Memory B cell (primary cell): ENCODE measurements around the gene GRM3.
"Not testable (repeated sequence)": the region's sequence is repeated elsewhere in the genome, so short reads cannot be mapped to it uniquely, and the experiment has no call there.

Experiments
- ATAC-seq: fragments of 150-1000 bp; cut with Tn5 transposase; 2 replicates; pipeline ENCODE4 v1.10.0; 2021; ENCODE audit warnings: low read depth, mild to moderate bottlenecking, moderate library complexity
- DNase-seq, 2 donors: peaks; one replicate each; pipeline ENCODE4 v3.0.0; 2022; ENCODE audit warnings: low spot score in 2 of 2
- H3K27ac Mint-ChIP-seq: one replicate; pipeline ENCODE4 v1.8.0; 2022; ENCODE audit warnings: mild to moderate bottlenecking, moderate library complexity, mixed read lengths
- H3K27me3 Mint-ChIP-seq: one replicate; pipeline ENCODE4 v1.8.0; 2022; ENCODE audit warnings: mixed read lengths
- H3K36me3 Mint-ChIP-seq: one replicate; pipeline ENCODE4 v1.8.0; 2022; ENCODE audit warnings: mild to moderate bottlenecking, mixed read lengths
- H3K4me1 Mint-ChIP-seq: one replicate; pipeline ENCODE4 v1.8.0; 2022; ENCODE audit warnings: mixed read lengths
- H3K4me3 Mint-ChIP-seq: one replicate; pipeline ENCODE4 v1.8.0; 2022; ENCODE audit warnings: mild to moderate bottlenecking, moderate library complexity, mixed read lengths
- H3K9me3 Mint-ChIP-seq: one replicate; pipeline ENCODE4 v1.8.0; 2022; ENCODE audit warnings: mixed read lengths

Gene GRM3

GRCh38 chr7:86643561-86644281 lies at the start of gene GRM3:
Gene GRM3 (plus strand): TSS chr7:86643909. CDS start chr7:86765146, 121,237 bp downstream.
- H3K9me3 Mint-ChIP-seq: no peaks in the 10 kb centered on the region
- H3K4me3 Mint-ChIP-seq: no peak within 1 kb of the TSS
- H3K36me3 Mint-ChIP-seq: no peaks in the 10 kb centered on the region
- ATAC-seq: no peak
- H3K27me3 Mint-ChIP-seq: peaks cover 3% of the 10 kb centered on the region
- H3K4me1 Mint-ChIP-seq: no peaks in the 10 kb centered on the region
- H3K27ac Mint-ChIP-seq: no peak within 1 kb of the TSS
- DNase-seq: no peak

GRCh38 chr7:86598311-86598710 lies 45.4 kb upstream of the GRM3 start:
- H3K4me3 Mint-ChIP-seq: no peak overlapping the region
- no peak for DNase-seq

GRCh38 chr7:86598721-86599120 lies 45.0 kb upstream of the GRM3 start:
- H3K36me3 Mint-ChIP-seq: no peaks in the 10 kb centered on the region
- no peak overlapping the region for H3K4me3 Mint-ChIP-seq
- DNase-seq (no peak), ATAC-seq (no peak)
- no peaks in the 10 kb centered on the region for H3K4me1 Mint-ChIP-seq
- H3K9me3 Mint-ChIP-seq: no peaks in the 10 kb centered on the region
- no peaks in the 10 kb centered on the region for H3K27me3 Mint-ChIP-seq
- H3K27ac Mint-ChIP-seq: no peak overlapping the region

More at GRCh38 chr7:86598311-86598710, 45.4 kb upstream of the GRM3 start:
- Mint-ChIP-seq H3K36me3 (no peaks in the 10 kb centered on the region), H3K27me3 (no peaks in the 10 kb centered on the region), H3K4me1 (no peaks in the 10 kb centered on the region), H3K9me3 (no peaks in the 10 kb centered on the region), H3K27ac (no peak overlapping the region)
- ATAC-seq: no peak

GRCh38 chr7:86600506-86601290 lies 43.0 kb upstream of the GRM3 start:
- Mint-ChIP-seq H3K4me3 (no peak overlapping the region), H3K36me3 (no peaks in the 10 kb centered on the region), H3K27ac (no peak overlapping the region), H3K27me3 (no peaks in the 10 kb centered on the region), H3K9me3 (no peaks in the 10 kb centered on the region), H3K4me1 (no peaks in the 10 kb centered on the region)
- ATAC-seq: no peak
- no peak for DNase-seq

- not testable (repeated sequence) for H3K4me3 Mint-ChIP-seq, DNase-seq, H3K4me1 Mint-ChIP-seq, ATAC-seq, H3K36me3 Mint-ChIP-seq, H3K27ac Mint-ChIP-seq, H3K27me3 Mint-ChIP-seq
- H3K9me3 Mint-ChIP-seq: peaks cover 15% of the 10 kb centered on the region
Observed at GRCh38 chr7:86615711-86616110, 28.0 kb upstream of the GRM3 start.

- H3K36me3 Mint-ChIP-seq: no peaks in the 10 kb centered on the region
- H3K27ac Mint-ChIP-seq: no peak overlapping the region
- no peak for DNase-seq
- H3K4me1 Mint-ChIP-seq: no peaks in the 10 kb centered on the region
- no peak for ATAC-seq
- H3K9me3 Mint-ChIP-seq: no peaks in the 10 kb centered on the region
- H3K4me3 Mint-ChIP-seq: no peak overlapping the region
- peaks cover 3% of the 10 kb centered on the region for H3K27me3 Mint-ChIP-seq
Observed at GRCh38 chr7:86644282-86645224, 844 bp downstream of the GRM3 start.

- Mint-ChIP-seq H3K4me1 (no peaks in the 10 kb centered on the region), H3K36me3 (no peaks in the 10 kb centered on the region), H3K9me3 (no peaks in the 10 kb centered on the region), H3K27ac (no peak overlapping the region), H3K27me3 (peaks cover 3% of the 10 kb centered on the region), H3K4me3 (no peak overlapping the region)
- DNase-seq (no peak), ATAC-seq (no peak)
Observed at GRCh38 chr7:86645225-86645608, 1.5 kb downstream of the GRM3 start.

- Mint-ChIP-seq H3K4me3 (no peak overlapping the region), H3K4me1 (no peaks in the 10 kb centered on the region), H3K9me3 (no peaks in the 10 kb centered on the region), H3K36me3 (no peaks in the 10 kb centered on the region), H3K27ac (no peak overlapping the region), H3K27me3 (peaks cover 3% of the 10 kb centered on the region)
- DNase-seq (no peak), ATAC-seq (no peak)
Observed at GRCh38 chr7:86645676-86646276, 2.1 kb downstream of the GRM3 start.

GRCh38 chr7:86647385-86648094 lies 3.8 kb downstream of the GRM3 start:
- H3K4me3 Mint-ChIP-seq: no peak overlapping the region
- H3K4me1 Mint-ChIP-seq: no peaks in the 10 kb centered on the region
- ATAC-seq: no peak
- no peak overlapping the region for H3K27ac Mint-ChIP-seq
- H3K9me3 Mint-ChIP-seq: no peaks in the 10 kb centered on the region
- no peaks in the 10 kb centered on the region for H3K36me3 Mint-ChIP-seq
- H3K27me3 Mint-ChIP-seq: peaks cover 3% of the 10 kb centered on the region
- DNase-seq: no peak

GRCh38 chr7:86648169-86648568 lies 4.5 kb downstream of the GRM3 start:
- Mint-ChIP-seq H3K27me3 (peaks cover 3% of the 10 kb centered on the region), H3K4me1 (no peaks in the 10 kb centered on the region), H3K9me3 (no peaks in the 10 kb centered on the region), H3K36me3 (no peaks in the 10 kb centered on the region), H3K27ac (no peak overlapping the region), H3K4me3 (no peak overlapping the region)
- DNase-seq (no peak), ATAC-seq (no peak)

GRCh38 chr7:86653919-86654659 lies 10.4 kb downstream of the GRM3 start:
- Mint-ChIP-seq H3K27me3 (no peaks in the 10 kb centered on the region), H3K4me3 (no peak overlapping the region), H3K36me3 (no peaks in the 10 kb centered on the region), H3K27ac (no peak overlapping the region), H3K9me3 (peaks cover 2% of the 10 kb centered on the region), H3K4me1 (peaks cover 3% of the 10 kb centered on the region)
- DNase-seq (no peak), ATAC-seq (no peak)

- ATAC-seq: no peak
- Mint-ChIP-seq H3K27ac (no peak overlapping the region), H3K27me3 (no peaks in the 10 kb centered on the region), H3K4me3 (no peak overlapping the region), H3K36me3 (no peaks in the 10 kb centered on the region), H3K9me3 (peaks cover 2% of the 10 kb centered on the region), H3K4me1 (peaks cover 3% of the 10 kb centered on the region)
- no peak for DNase-seq
Observed at GRCh38 chr7:86657948-86658347, 14.2 kb downstream of the GRM3 start.
